ENCODE data around the gene SMAD3. TPM values are rescaled to one million over a fixed set of nuclear protein-coding genes. Genes with fewer than 3 reads are reported as not detected.

Gene SMAD3
- polyA plus RNA-seq, 1 donor from 2014 or later, result 1.0 TPM

- H3K36me3 ChIP-seq (ENCODE audit: insufficient read depth, low read length), result peaks cover 9% of the 10 kb centered on the region
- no peaks in the 10 kb centered on the region for H3K9me2 ChIP-seq (ENCODE audit: insufficient read depth, low read length)
- TF ChIP-seq REST (IDR thresholded peaks at IDR 0.05; ENCODE audit: borderline replicate concordance) (no peak), RAD21 (conservative IDR thresholded peaks at IDR 0.05) (no peak), SMC3 (conservative IDR thresholded peaks at IDR 0.05; ENCODE audit: poor library complexity) (no peak), EZH2 (IDR thresholded peaks at IDR 0.05; ENCODE audit: borderline replicate concordance, insufficient read depth, low read length, poor library complexity, severe bottlenecking) (no peak), EP300 (conservative IDR thresholded peaks at IDR 0.05; ENCODE audit: poor library complexity, severe bottlenecking) (no peak), TAF1 (IDR thresholded peaks at IDR 0.05; ENCODE audit: low read depth) (no peak), POLR2AphosphoS5 (IDR thresholded peaks at IDR 0.05) (no peak), MXI1 (conservative IDR thresholded peaks at IDR 0.05; ENCODE audit: poor library complexity, severe bottlenecking) (no peak)
- TF ChIP-seq, protein P1, sequence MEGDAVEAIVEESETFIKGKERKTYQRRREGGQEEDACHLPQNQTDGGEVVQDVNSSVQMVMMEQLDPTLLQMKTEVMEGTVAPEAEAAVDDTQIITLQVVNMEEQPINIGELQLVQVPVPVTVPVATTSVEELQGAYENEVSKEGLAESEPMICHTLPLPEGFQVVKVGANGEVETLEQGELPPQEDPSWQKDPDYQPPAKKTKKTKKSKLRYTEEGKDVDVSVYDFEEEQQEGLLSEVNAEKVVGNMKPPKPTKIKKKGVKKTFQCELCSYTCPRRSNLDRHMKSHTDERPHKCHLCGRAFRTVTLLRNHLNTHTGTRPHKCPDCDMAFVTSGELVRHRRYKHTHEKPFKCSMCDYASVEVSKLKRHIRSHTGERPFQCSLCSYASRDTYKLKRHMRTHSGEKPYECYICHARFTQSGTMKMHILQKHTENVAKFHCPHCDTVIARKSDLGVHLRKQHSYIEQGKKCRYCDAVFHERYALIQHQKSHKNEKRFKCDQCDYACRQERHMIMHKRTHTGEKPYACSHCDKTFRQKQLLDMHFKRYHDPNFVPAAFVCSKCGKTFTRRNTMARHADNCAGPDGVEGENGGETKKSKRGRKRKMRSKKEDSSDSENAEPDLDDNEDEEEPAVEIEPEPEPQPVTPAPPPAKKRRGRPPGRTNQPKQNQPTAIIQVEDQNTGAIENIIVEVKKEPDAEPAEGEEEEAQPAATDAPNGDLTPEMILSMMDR (IDR thresholded peaks at IDR 0.05; ENCODE audit: poor library complexity, severe bottlenecking), result no peak
- H3F3A ChIP-seq (ENCODE audit: insufficient read depth, low read length, poor library complexity, severe bottlenecking), result no peaks in the 10 kb centered on the region
- H3K27ac ChIP-seq (ENCODE audit: low read length), result no peak overlapping the region
- no peaks in the 10 kb centered on the region for H3K79me2 ChIP-seq (replicated peaks; ENCODE audit: insufficient read depth, low read length)
- no peak overlapping the region for H3K9ac ChIP-seq (ENCODE audit: low read length)
- H3K27me3 ChIP-seq (ENCODE audit: insufficient read depth, low read depth, low read length), result no peaks in the 10 kb centered on the region
- H3K4me2 ChIP-seq (ENCODE audit: low read length), result no peak overlapping the region
- no peaks in the 10 kb centered on the region for H4K20me1 ChIP-seq (ENCODE audit: insufficient read depth)
- no peak overlapping the region for H2AFZ ChIP-seq (ENCODE audit: low read depth, low read length)
- no peak overlapping the region for H3K4me3 ChIP-seq (ENCODE audit: low read length)
- H3K9me3 ChIP-seq (ENCODE audit: low read length), result no peaks in the 10 kb centered on the region
Measured at GRCh38 chr15:67230504-67230903, 165.1 kb downstream of the SMAD3 start.

DNA sequence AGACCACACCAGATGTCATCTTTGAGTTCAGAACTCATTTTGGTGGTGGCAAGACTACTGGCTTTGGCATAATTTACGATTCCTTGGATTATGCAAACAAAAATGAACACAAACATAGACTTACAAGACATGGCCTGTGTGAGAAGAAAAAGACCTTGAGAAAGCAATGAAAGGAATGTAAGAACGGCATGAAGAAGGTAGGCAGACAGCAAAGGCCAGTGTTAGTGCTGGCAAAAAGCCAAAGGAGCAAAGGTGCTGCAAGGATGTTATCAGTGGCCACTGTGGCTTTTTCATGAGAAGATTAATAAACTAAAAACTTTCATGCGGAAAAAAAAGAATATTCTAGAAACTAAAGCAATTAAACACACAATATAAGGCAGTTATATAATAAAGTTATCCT is 167.2 kb downstream of the SMAD3 start:
- no peak overlapping the region for H3K4me2 ChIP-seq (ENCODE audit: low read length)
- H3K79me2 ChIP-seq (replicated peaks; ENCODE audit: insufficient read depth, low read length), result peaks cover 1% of the 10 kb centered on the region
- no peaks in the 10 kb centered on the region for H3K27me3 ChIP-seq (ENCODE audit: insufficient read depth, low read depth, low read length)
- H3F3A ChIP-seq (ENCODE audit: insufficient read depth, low read length, poor library complexity, severe bottlenecking), result no peaks in the 10 kb centered on the region
- H3K4me3 ChIP-seq (ENCODE audit: low read length), result no peak overlapping the region
- no peak overlapping the region for H3K27ac ChIP-seq (ENCODE audit: low read length)
- no peak for TF ChIP-seq RAD21 (conservative IDR thresholded peaks at IDR 0.05)
- no peak for TF ChIP-seq EZH2 (IDR thresholded peaks at IDR 0.05; ENCODE audit: borderline replicate concordance, insufficient read depth, low read length, poor library complexity, severe bottlenecking)
- TF ChIP-seq REST (IDR thresholded peaks at IDR 0.05; ENCODE audit: borderline replicate concordance), result no peak
- no peak for TF ChIP-seq SMC3 (conservative IDR thresholded peaks at IDR 0.05; ENCODE audit: poor library complexity)
- TF ChIP-seq EP300 (conservative IDR thresholded peaks at IDR 0.05; ENCODE audit: poor library complexity, severe bottlenecking), result no peak
- TF ChIP-seq MXI1 (conservative IDR thresholded peaks at IDR 0.05; ENCODE audit: poor library complexity, severe bottlenecking), result no peak
- no peak for TF ChIP-seq POLR2AphosphoS5 (IDR thresholded peaks at IDR 0.05)
- TF ChIP-seq, protein P1 (IDR thresholded peaks at IDR 0.05; ENCODE audit: poor library complexity, severe bottlenecking), result no peak
- TF ChIP-seq TAF1 (IDR thresholded peaks at IDR 0.05; ENCODE audit: low read depth), result no peak
- H4K20me1 ChIP-seq (ENCODE audit: insufficient read depth), result no peaks in the 10 kb centered on the region
- no peak overlapping the region for H3K9ac ChIP-seq (ENCODE audit: low read length)
- no peaks in the 10 kb centered on the region for H3K9me3 ChIP-seq (ENCODE audit: low read length)
- H3K9me2 ChIP-seq (ENCODE audit: insufficient read depth, low read length), result no peaks in the 10 kb centered on the region
- H2AFZ ChIP-seq (ENCODE audit: low read depth, low read length), result no peak overlapping the region
- peaks cover 9% of the 10 kb centered on the region for H3K36me3 ChIP-seq (ENCODE audit: insufficient read depth, low read length)

All from neural cell (in vitro differentiated cells).